Mesendoderm (in vitro differentiated cells): ENCODE results near the gene POLDIP2.

ENCODE experiments used
- DNase-seq: peaks from one replicate; pipeline ENCODE4 v3.0.0; 2013
- H2AK5ac ChIP-seq: 2 replicates; pipeline ENCODE4 v1.6.1; 2013; ENCODE audit warnings: low read length, inconsistent platforms
- H2BK120ac ChIP-seq: 2 replicates; pipeline ENCODE4 v1.6.1; 2013; ENCODE audit warnings: low read depth, mild to moderate bottlenecking, low read length, moderate library complexity, mixed read lengths
- H2BK15ac ChIP-seq: replicated peaks from 2 replicates; pipeline ENCODE4 v1.6.1; 2013; ENCODE audit warnings: low read depth, mild to moderate bottlenecking, moderate library complexity
- H2BK5ac ChIP-seq: 2 replicates; pipeline ENCODE4 v1.6.1; 2013; ENCODE audit warnings: low read length, inconsistent platforms
- H3K18ac ChIP-seq: 2 replicates; pipeline ENCODE4 v1.6.1; 2013; ENCODE audit warnings: mild to moderate bottlenecking, low read length, mixed read lengths
- H3K23ac ChIP-seq: one replicate; pipeline ENCODE4 v1.6.1; 2013; ENCODE audit warnings: low read length
- H3K27ac ChIP-seq: 2 replicates; pipeline ENCODE4 v1.5.1; 2013; ENCODE audit warnings: low read depth, mild to moderate bottlenecking, inconsistent platforms, low read length, moderate library complexity
- H3K27me3 ChIP-seq: 2 replicates; pipeline ENCODE4 v1.6.1; 2013; ENCODE audit warnings: low read length, control low read depth, mild to moderate bottlenecking, inconsistent platforms; ENCODE audit not compliant: insufficient read depth, poor library complexity
- H3K36me3 ChIP-seq: 2 replicates; pipeline ENCODE4 v1.6.1; 2013; ENCODE audit warnings: low read length, inconsistent platforms; ENCODE audit not compliant: control insufficient read depth, insufficient read depth
- H3K4ac ChIP-seq: one replicate; pipeline ENCODE4 v1.6.1; 2013; ENCODE audit warnings: low read depth, mild to moderate bottlenecking, low read length, moderate library complexity
- H3K4me1 ChIP-seq: 2 replicates; pipeline ENCODE4 v1.6.1; 2013; ENCODE audit warnings: low read depth, low read length, inconsistent platforms; ENCODE audit not compliant: control insufficient read depth
- H3K4me2 ChIP-seq: 2 replicates; pipeline ENCODE4 v1.6.1; 2013; ENCODE audit warnings: low read length
- H3K4me3 ChIP-seq: 2 replicates; pipeline ENCODE4 v1.5.1; 2013; ENCODE audit warnings: mild to moderate bottlenecking, low read length
- H3K56ac ChIP-seq: one replicate; pipeline ENCODE4 v1.6.1; 2013; ENCODE audit warnings: low read length
- H3K79me1 ChIP-seq: 2 replicates; pipeline ENCODE4 v1.6.1; 2013; ENCODE audit warnings: low read length, inconsistent platforms
- H3K79me2 ChIP-seq: 2 replicates; pipeline ENCODE4 v1.6.1; 2013; ENCODE audit warnings: mild to moderate bottlenecking, low read length; ENCODE audit not compliant: control insufficient read depth, insufficient read depth
- H3K9ac ChIP-seq: 2 replicates; pipeline ENCODE4 v1.6.1; 2013; ENCODE audit warnings: low read length, inconsistent platforms
- H4K5ac ChIP-seq: one replicate; pipeline ENCODE4 v1.6.1; 2013; ENCODE audit warnings: low read length
- H4K8ac ChIP-seq: one replicate; pipeline ENCODE4 v1.6.1; 2013; ENCODE audit warnings: low read depth, mild to moderate bottlenecking, control low read depth, low read length, moderate library complexity
- WGBS: extraction: QIAGEN DNeasy Blood & Tissue Kit; methylation state at CpG from one replicate; pipeline ENCODE4 v1.1.7; 2013; ENCODE audit warnings: low lambda C conversion rate, missing lambda C conversion rate; ENCODE audit not compliant: insufficient coverage; ENCODE audit errors: extremely low coverage; 5-methylcytosine and 5-hydroxymethylcytosine counted together

POLDIP2 gene

DNA sequence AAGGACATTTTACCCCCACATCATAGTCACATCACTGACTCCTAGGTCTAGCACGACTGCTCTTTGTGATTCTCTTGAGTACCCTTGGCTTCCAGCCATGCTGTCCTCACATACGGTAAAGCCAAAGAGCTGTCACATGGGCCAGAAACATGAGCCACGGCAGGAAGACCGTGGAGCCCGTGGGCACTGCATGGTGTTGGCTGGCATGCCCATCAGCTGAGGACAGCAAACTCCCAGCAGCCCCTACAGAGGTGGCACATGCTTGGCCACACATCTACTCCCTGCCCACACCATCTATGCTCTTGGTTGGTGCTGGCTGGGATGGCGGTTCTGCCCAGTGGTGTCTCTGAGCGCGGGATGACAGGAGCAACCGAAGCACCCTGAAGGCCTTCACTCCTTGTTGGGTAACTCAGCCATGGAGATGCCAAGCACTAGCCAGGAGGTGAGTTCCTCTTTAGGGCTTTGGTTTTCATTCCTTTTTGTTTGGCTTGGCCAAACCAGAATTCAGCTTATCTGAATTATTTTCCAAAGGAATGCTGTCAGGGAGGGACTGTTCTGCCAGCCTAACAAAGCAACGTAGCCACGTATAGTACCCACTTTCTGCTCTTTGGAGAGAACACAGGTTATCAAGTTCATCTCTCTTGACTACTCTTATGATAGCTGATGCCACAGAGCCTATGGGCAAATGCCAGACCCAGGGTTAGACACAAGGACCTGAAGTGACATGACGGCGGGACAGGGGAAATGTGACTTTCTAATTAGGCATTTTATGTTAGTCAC is 11.7 kb downstream of the POLDIP2 start:
- Histone ChIP-seq H3K27me3 (no peaks in the 10 kb centered on the region), H4K5ac (no peak overlapping the region), H3K36me3 (peaks cover 21% of the 10 kb centered on the region), H3K27ac (no peak overlapping the region), H3K56ac (no peak overlapping the region), H3K4me2 (no peak overlapping the region), H3K9ac (no peak overlapping the region), H4K8ac (no peak overlapping the region), H2BK15ac (no peak overlapping the region), H3K79me1 (peaks cover 1% of the 10 kb centered on the region), H3K4me3 (no peak overlapping the region), H3K18ac (no peak overlapping the region), H2BK5ac (no peak overlapping the region), H3K23ac (peak overlapping the region; percentile 9), H3K4ac (no peak overlapping the region), H3K4me1 (no peaks in the 10 kb centered on the region), H3K79me2 (no peaks in the 10 kb centered on the region), H2BK120ac (no peak overlapping the region), H2AK5ac (no peak overlapping the region)
- DNase-seq, result no peak
- no CpG with 5 or more reads among the region's 13 CpGs for WGBS

DNA sequence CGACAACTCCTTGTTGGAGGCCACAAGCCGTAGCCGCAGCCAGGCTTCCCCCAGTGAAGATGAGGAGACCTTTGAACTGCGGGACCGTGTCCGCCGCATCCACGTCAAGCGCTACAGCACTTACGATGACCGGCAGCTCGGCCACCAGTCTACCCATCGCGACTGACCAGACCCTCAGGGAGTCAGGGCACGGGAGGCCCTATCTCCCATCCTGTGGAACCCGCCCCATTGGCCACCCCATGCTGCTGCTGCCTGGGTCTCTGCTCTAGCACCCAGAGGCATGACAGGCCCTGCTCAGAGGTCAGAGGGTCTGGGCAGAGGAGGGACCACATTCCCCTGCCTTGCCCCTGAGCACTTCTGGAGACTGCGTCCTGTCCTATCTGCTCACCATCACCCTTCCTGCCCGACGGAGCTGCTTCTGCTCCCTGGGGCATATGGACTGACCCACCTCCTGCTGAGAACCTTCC is 12.9 kb downstream of the POLDIP2 start:
- Histone ChIP-seq H3K23ac (no peak overlapping the region), H3K36me3 (peaks cover 18% of the 10 kb centered on the region), H2BK5ac (no peak overlapping the region), H2BK15ac (no peak overlapping the region), H4K8ac (no peak overlapping the region), H2AK5ac (no peak overlapping the region), H3K4me3 (no peak overlapping the region), H3K4ac (no peak overlapping the region), H3K27ac (no peak overlapping the region), H3K4me2 (no peak overlapping the region), H3K56ac (no peak overlapping the region), H3K79me1 (peaks cover 1% of the 10 kb centered on the region), H3K27me3 (no peaks in the 10 kb centered on the region), H3K79me2 (no peaks in the 10 kb centered on the region), H3K18ac (no peak overlapping the region), H2BK120ac (no peak overlapping the region), H4K5ac (no peak overlapping the region), H3K4me1 (no peaks in the 10 kb centered on the region), H3K9ac (no peak overlapping the region)
- WGBS, result no CpG with 5 or more reads among the region's 19 CpGs
- DNase-seq, result no peak

GRCh38 chr17:28344011-28344410 is 13.3 kb downstream of the POLDIP2 start:
- Histone ChIP-seq H3K18ac (no peak overlapping the region), H3K9ac (no peak overlapping the region), H2BK15ac (no peak overlapping the region), H3K79me2 (no peaks in the 10 kb centered on the region), H3K4me2 (no peak overlapping the region), H2AK5ac (no peak overlapping the region), H2BK5ac (no peak overlapping the region), H3K36me3 (peaks cover 18% of the 10 kb centered on the region), H2BK120ac (no peak overlapping the region), H4K5ac (no peak overlapping the region), H3K79me1 (peaks cover 4% of the 10 kb centered on the region), H3K4me3 (no peak overlapping the region), H3K27ac (no peak overlapping the region), H3K4me1 (no peaks in the 10 kb centered on the region), H3K4ac (no peak overlapping the region), H3K56ac (no peak overlapping the region), H4K8ac (no peak overlapping the region), H3K23ac (no peak overlapping the region), H3K27me3 (no peaks in the 10 kb centered on the region)
- no CpG with 5 or more reads among the region's 9 CpGs for whole genome bisulfite sequencing
- no peak for DNase-seq

- Histone ChIP-seq H2BK120ac (no peak overlapping the region), H3K36me3 (peaks cover 14% of the 10 kb centered on the region), H2BK5ac (no peak overlapping the region), H4K5ac (no peak overlapping the region), H3K4me2 (no peak overlapping the region), H3K27ac (no peak overlapping the region), H3K79me1 (peaks cover 5% of the 10 kb centered on the region), H2AK5ac (no peak overlapping the region), H3K79me2 (peaks cover 2% of the 10 kb centered on the region), H3K4ac (no peak overlapping the region), H3K23ac (no peak overlapping the region), H3K4me1 (no peaks in the 10 kb centered on the region), H4K8ac (no peak overlapping the region), H3K27me3 (no peaks in the 10 kb centered on the region), H3K18ac (no peak overlapping the region), H3K56ac (no peak overlapping the region), H2BK15ac (no peak overlapping the region), H3K4me3 (no peak overlapping the region), H3K9ac (no peak overlapping the region)
- DNase-seq, result no peak
- WGBS, result no CpG with 5 or more reads among the region's 10 CpGs
Measured at GRCh38 chr17:28343491-28343932, 13.8 kb downstream of the POLDIP2 start.

DNA sequence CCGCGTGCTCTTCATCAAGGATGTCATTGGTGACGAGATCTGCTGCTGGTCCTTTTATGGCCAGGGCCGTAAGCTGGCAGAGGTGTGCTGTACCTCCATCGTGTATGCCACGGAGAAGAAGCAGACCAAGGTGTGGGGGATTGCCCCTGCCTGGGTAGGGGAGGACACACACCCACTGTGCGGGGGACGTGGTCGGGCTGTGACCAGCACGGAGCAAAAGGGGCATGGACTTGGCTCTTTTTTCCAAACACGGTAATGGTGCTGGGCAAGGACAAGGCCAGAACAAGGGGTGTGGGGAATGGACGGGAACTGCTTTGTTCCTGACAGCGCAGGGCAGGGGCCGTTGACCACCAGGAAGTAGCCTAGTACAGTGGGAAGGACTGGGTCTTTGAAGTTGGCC is 15.0 kb downstream of the POLDIP2 start:
- H3K27me3 ChIP-seq, result no peaks in the 10 kb centered on the region
- no peak overlapping the region for H3K56ac ChIP-seq
- no peak overlapping the region for H3K27ac ChIP-seq
- no peak overlapping the region for H2BK5ac ChIP-seq
- H3K23ac ChIP-seq, result no peak overlapping the region
- H4K8ac ChIP-seq, result no peak overlapping the region
- no peak overlapping the region for H3K4me2 ChIP-seq
- H3K4me1 ChIP-seq, result no peaks in the 10 kb centered on the region
- H3K4me3 ChIP-seq, result no peak overlapping the region
- DNase-seq, result no peak
- H4K5ac ChIP-seq, result no peak overlapping the region
- no peak overlapping the region for H3K4ac ChIP-seq
- no CpG with 5 or more reads among the region's 14 CpGs for WGBS
- H3K36me3 ChIP-seq, result peaks cover 12% of the 10 kb centered on the region
- no peak overlapping the region for H2BK120ac ChIP-seq
- no peak overlapping the region for H3K18ac ChIP-seq
- no peak overlapping the region for H2BK15ac ChIP-seq
- no peak overlapping the region for H2AK5ac ChIP-seq
- H3K79me2 ChIP-seq, result peaks cover 10% of the 10 kb centered on the region
- no peak overlapping the region for H3K9ac ChIP-seq
- H3K79me1 ChIP-seq, result peaks cover 7% of the 10 kb centered on the region

GRCh38 chr17:28341516-28341915 is 15.8 kb downstream of the POLDIP2 start:
- no peak overlapping the region for H3K4me2 ChIP-seq
- peaks cover 11% of the 10 kb centered on the region for H3K79me1 ChIP-seq
- H3K56ac ChIP-seq, result no peak overlapping the region
- no peak overlapping the region for H3K9ac ChIP-seq
- WGBS, result no CpG with 5 or more reads among the region's 11 CpGs
- DNase-seq, result no peak
- peaks cover 3% of the 10 kb centered on the region for H3K4me1 ChIP-seq
- H2BK120ac ChIP-seq, result no peak overlapping the region
- H2BK15ac ChIP-seq, result no peak overlapping the region
- H4K5ac ChIP-seq, result no peak overlapping the region
- no peak overlapping the region for H3K23ac ChIP-seq
- H3K18ac ChIP-seq, result no peak overlapping the region
- no peak overlapping the region for H2AK5ac ChIP-seq
- H3K27me3 ChIP-seq, result no peaks in the 10 kb centered on the region
- H3K79me2 ChIP-seq, result peaks cover 17% of the 10 kb centered on the region
- H4K8ac ChIP-seq, result no peak overlapping the region
- no peak overlapping the region for H3K27ac ChIP-seq
- H3K36me3 ChIP-seq, result peaks cover 11% of the 10 kb centered on the region
- no peak overlapping the region for H3K4me3 ChIP-seq
- no peak overlapping the region for H2BK5ac ChIP-seq
- H3K4ac ChIP-seq, result no peak overlapping the region
